Retina (tissue), 1 donor: ENCODE measurements around the gene TBC1D24.
A peak's percentile ranks its signal among the peaks of the same experiment; 100 is the strongest.

ENCODE experiments used
- DNase-seq: peaks from one replicate; pipeline ENCODE4 v3.0.0-alpha.2; 2016

Gene TBC1D24

GRCh38 chr16:2450975-2451381 lies 23.9 kb upstream of the TBC1D24 start:
- no peak for DNase-seq

GRCh38 chr16:2451851-2452320 lies 23.0 kb upstream of the TBC1D24 start:
- no peak for DNase-seq

GRCh38 chr16:2452650-2453049 lies 22.3 kb upstream of the TBC1D24 start:
- no peak for DNase-seq

- DNase-seq, result no peak
Measured at GRCh38 chr16:2455081-2455845, 19.7 kb upstream of the TBC1D24 start.

- DNase-seq, result no peak
Measured at GRCh38 chr16:2456551-2457153, 18.3 kb upstream of the TBC1D24 start.

GRCh38 chr16:2457267-2457666 lies 17.7 kb upstream of the TBC1D24 start:
- DNase-seq, result no peak

GRCh38 chr16:2457946-2458345 lies 17.0 kb upstream of the TBC1D24 start:
- DNase-seq, result no peak

- no peak for DNase-seq
Measured at GRCh38 chr16:2458887-2459646, 15.9 kb upstream of the TBC1D24 start.

GRCh38 chr16:2459647-2460390 lies 15.1 kb upstream of the TBC1D24 start, which contains the start of gene TEDC2:
TEDC2 (plus strand) TSS chr16:2460109; CDS start chr16:2460145, 36 bp downstream.
- DNase-seq, result peak; percentile 97

GRCh38 chr16:2460391-2460713 lies 14.6 kb upstream of the TBC1D24 start:
- DNase-seq, result no peak

GRCh38 chr16:2460916-2461315 lies 14.0 kb upstream of the TBC1D24 start:
- DNase-seq, result no peak

- no peak for DNase-seq
Measured at GRCh38 chr16:2462031-2462866, 12.7 kb upstream of the TBC1D24 start.

GRCh38 chr16:2464333-2464732 lies 10.6 kb upstream of the TBC1D24 start:
- DNase-seq, result no peak

- DNase-seq, result no peak
Measured at GRCh38 chr16:2465653-2466415, 9.1 kb upstream of the TBC1D24 start.

- no peak for DNase-seq
Measured at GRCh38 chr16:2466667-2467527, 8.0 kb upstream of the TBC1D24 start.

GRCh38 chr16:2467528-2468232 lies 7.2 kb upstream of the TBC1D24 start:
- DNase-seq, result peak; percentile 79

GRCh38 chr16:2468233-2468724 lies 6.6 kb upstream of the TBC1D24 start:
- DNase-seq, result peak; percentile 88

- DNase-seq, result peak; percentile 85
Measured at GRCh38 chr16:2468725-2469398, 6.1 kb upstream of the TBC1D24 start.
